Fibroblast of skin of scalp (primary cell): ENCODE measurements around the gene CCDC192.
"Not testable (repeated sequence)": the region's sequence is repeated elsewhere in the genome, so short reads cannot be mapped to it uniquely, and the experiment has no call there.

Source experiments
- DNase-seq: peaks from one replicate; pipeline ENCODE4 v3.0.0-alpha.2; 2013

Gene CCDC192

GRCh38 chr5:127769386-127769785 lies 66.2 kb downstream of the CCDC192 start:
- no peak for DNase-seq

- DNase-seq: no peak
Observed at GRCh38 chr5:127770272-127770671, 67.1 kb downstream of the CCDC192 start.

- DNase-seq: no peak
Observed at GRCh38 chr5:127772531-127772930, 69.3 kb downstream of the CCDC192 start.

GRCh38 chr5:127774221-127774620 lies 71.0 kb downstream of the CCDC192 start:
- DNase-seq: no peak

- DNase-seq: no peak
Observed at GRCh38 chr5:127776477-127776876, 73.3 kb downstream of the CCDC192 start.

- DNase-seq: no peak
Observed at GRCh38 chr5:127777957-127778356, 74.8 kb downstream of the CCDC192 start.

GRCh38 chr5:127782450-127782849 lies 79.3 kb downstream of the CCDC192 start:
- DNase-seq: not testable (repeated sequence)

- DNase-seq: peak; percentile 87
Observed at GRCh38 chr5:127785098-127785927, 82.1 kb downstream of the CCDC192 start.

GRCh38 chr5:127791439-127791838 lies 88.2 kb downstream of the CCDC192 start:
- DNase-seq: no peak

- DNase-seq: not testable (repeated sequence)
Observed at GRCh38 chr5:127791908-127792307, 88.7 kb downstream of the CCDC192 start.

GRCh38 chr5:127793052-127793451 lies 89.9 kb downstream of the CCDC192 start:
- no peak for DNase-seq

GRCh38 chr5:127793879-127794278 lies 90.7 kb downstream of the CCDC192 start:
- no peak for DNase-seq

- no peak for DNase-seq
Observed at GRCh38 chr5:127796211-127796610, 93.0 kb downstream of the CCDC192 start.

- DNase-seq: peak; percentile 40
Observed at GRCh38 chr5:127799293-127799905, 96.2 kb downstream of the CCDC192 start.

- peak; percentile 90 for DNase-seq
Observed at GRCh38 chr5:127801751-127802476, 98.7 kb downstream of the CCDC192 start.

GRCh38 chr5:127802477-127802865 lies 99.3 kb downstream of the CCDC192 start:
- peak; percentile 13 for DNase-seq

- DNase-seq: peak; percentile 33
Observed at GRCh38 chr5:127804886-127805426, 101.8 kb downstream of the CCDC192 start.

- no peak for DNase-seq
Observed at GRCh38 chr5:127805448-127805847, 102.3 kb downstream of the CCDC192 start.

GRCh38 chr5:127806776-127807175 lies 103.6 kb downstream of the CCDC192 start:
- DNase-seq: no peak

- DNase-seq: no peak
Observed at GRCh38 chr5:127809533-127809932, 106.3 kb downstream of the CCDC192 start.

- DNase-seq: no peak
Observed at GRCh38 chr5:127810017-127810416, 106.8 kb downstream of the CCDC192 start.

- DNase-seq: no peak
Observed at GRCh38 chr5:127810707-127811490, 107.7 kb downstream of the CCDC192 start.
